OCI-LY7 (cell line): ENCODE data around the gene RNF133.

Experiments used
- EZH2phosphoT487 ChIP-seq: fragments of 200-600 bp; sonication (generic); IDR thresholded peaks from 2 replicates; pipeline ENCODE4 v1.6.1; 2018; ENCODE audit warnings: low read depth, borderline replicate concordance, mild to moderate bottlenecking, mixed run types, antibody characterized with exemption, low read length, moderate library complexity, mixed read lengths
- TF ChIP-seq, protein P1 (sequence below): fragments of 200-600 bp; sonication (generic); conservative IDR thresholded peaks from 2 replicates; pipeline ENCODE4 v1.5.1; 2014; ENCODE audit warnings: mild to moderate bottlenecking, antibody characterized with exemption, low read length, moderate library complexity, mixed read lengths

DNA sequence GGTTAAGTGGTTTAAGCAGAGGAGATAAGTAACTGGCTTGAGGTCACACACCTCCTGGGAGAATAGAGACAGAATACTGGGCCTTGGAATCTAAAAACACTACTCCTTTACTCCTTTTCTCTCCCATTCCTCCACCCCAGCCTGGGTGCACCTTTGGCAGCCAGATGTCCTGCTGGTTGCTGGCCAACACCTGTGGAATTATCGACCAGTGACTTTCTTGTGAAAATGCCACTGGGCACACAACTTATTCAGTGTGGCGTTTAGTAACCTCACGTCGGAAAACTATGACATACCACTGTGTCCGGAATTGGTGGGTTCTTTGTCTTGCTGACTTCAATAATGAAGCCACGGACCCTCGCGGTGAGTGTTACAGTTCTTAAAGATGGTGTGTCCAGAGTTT lies 26.4 kb downstream of the RNF133 start:
- TF ChIP-seq, protein P1, sequence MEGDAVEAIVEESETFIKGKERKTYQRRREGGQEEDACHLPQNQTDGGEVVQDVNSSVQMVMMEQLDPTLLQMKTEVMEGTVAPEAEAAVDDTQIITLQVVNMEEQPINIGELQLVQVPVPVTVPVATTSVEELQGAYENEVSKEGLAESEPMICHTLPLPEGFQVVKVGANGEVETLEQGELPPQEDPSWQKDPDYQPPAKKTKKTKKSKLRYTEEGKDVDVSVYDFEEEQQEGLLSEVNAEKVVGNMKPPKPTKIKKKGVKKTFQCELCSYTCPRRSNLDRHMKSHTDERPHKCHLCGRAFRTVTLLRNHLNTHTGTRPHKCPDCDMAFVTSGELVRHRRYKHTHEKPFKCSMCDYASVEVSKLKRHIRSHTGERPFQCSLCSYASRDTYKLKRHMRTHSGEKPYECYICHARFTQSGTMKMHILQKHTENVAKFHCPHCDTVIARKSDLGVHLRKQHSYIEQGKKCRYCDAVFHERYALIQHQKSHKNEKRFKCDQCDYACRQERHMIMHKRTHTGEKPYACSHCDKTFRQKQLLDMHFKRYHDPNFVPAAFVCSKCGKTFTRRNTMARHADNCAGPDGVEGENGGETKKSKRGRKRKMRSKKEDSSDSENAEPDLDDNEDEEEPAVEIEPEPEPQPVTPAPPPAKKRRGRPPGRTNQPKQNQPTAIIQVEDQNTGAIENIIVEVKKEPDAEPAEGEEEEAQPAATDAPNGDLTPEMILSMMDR, result no peak
- no peak for TF ChIP-seq EZH2phosphoT487
